ENCODE data around the gene PATE4. TPM values are rescaled to one million over a fixed set of nuclear protein-coding genes. Genes with fewer than 3 reads are reported as not detected.

PATE4 gene
- total RNA-seq = not detected in 3 replicates

- Mint-ChIP-seq H3K27ac (no peak within 1 kb of the TSS), H3K4me3 (no peak within 1 kb of the TSS), H3K27me3 (ENCODE audit: low read depth) (peaks cover 49% of the 10 kb centered on the region), H3K9me3 (peaks cover 5% of the 10 kb centered on the region), H3K4me1 (no peaks in the 10 kb centered on the region), H3K36me3 (no peaks in the 10 kb centered on the region)
- no peak for DNase-seq (ENCODE audit: low spot score in 2 of 2, unreplicated experiment in 2 of 2)
- TF ChIP-seq CTCF (IDR thresholded peaks at IDR 0.05; ENCODE audit: unreplicated experiment) = no peak
Measured at GRCh38 chr11:125833016-125833415, at the start of gene PATE4. Gene PATE4, plus strand, starts transcription at chr11:125833316. Its CDS starts 44 bp downstream, at chr11:125833360.

- DNase-seq (ENCODE audit: low spot score in 2 of 2, unreplicated experiment in 2 of 2) = no peak
- no peaks in the 10 kb centered on the region for H3K36me3 Mint-ChIP-seq
Measured at GRCh38 chr11:125784678-125785077, 48.4 kb upstream of the PATE4 start.

GRCh38 chr11:125787827-125788226 is 45.3 kb upstream of the PATE4 start, which contains the start of gene PATE3:
Gene PATE3, plus strand, starts transcription at chr11:125788127. Its CDS starts 25 bp downstream, at chr11:125788152.
- Mint-ChIP-seq H3K27me3 (ENCODE audit: low read depth) (peaks cover 15% of the 10 kb centered on the region), H3K27ac (no peak within 1 kb of the TSS), H3K4me1 (no peaks in the 10 kb centered on the region), H3K4me3 (no peak within 1 kb of the TSS), H3K36me3 (no peaks in the 10 kb centered on the region), H3K9me3 (peaks cover 5% of the 10 kb centered on the region)
- TF ChIP-seq CTCF (IDR thresholded peaks at IDR 0.05; ENCODE audit: unreplicated experiment) = no peak
- DNase-seq (ENCODE audit: low spot score in 2 of 2, unreplicated experiment in 2 of 2) = no peak

More at GRCh38 chr11:125784678-125785077, 48.4 kb upstream of the PATE4 start:
- H3K27ac Mint-ChIP-seq = no peak overlapping the region
- H3K4me1 Mint-ChIP-seq = no peaks in the 10 kb centered on the region
- H3K27me3 Mint-ChIP-seq (ENCODE audit: low read depth) = peaks cover 31% of the 10 kb centered on the region
- TF ChIP-seq CTCF (IDR thresholded peaks at IDR 0.05; ENCODE audit: unreplicated experiment) = no peak
- H3K9me3 Mint-ChIP-seq = peaks cover 4% of the 10 kb centered on the region
- H3K4me3 Mint-ChIP-seq = no peak overlapping the region

GRCh38 chr11:125790825-125791224 is 42.3 kb upstream of the PATE4 start:
- no peak for TF ChIP-seq CTCF (IDR thresholded peaks at IDR 0.05; ENCODE audit: unreplicated experiment)

GRCh38 chr11:125797641-125798040 is 35.5 kb upstream of the PATE4 start:
- Mint-ChIP-seq H3K36me3 (no peaks in the 10 kb centered on the region), H3K9me3 (peaks cover 85% of the 10 kb centered on the region)

More at GRCh38 chr11:125790825-125791224, 42.3 kb upstream of the PATE4 start:
- Mint-ChIP-seq H3K27ac (no peak overlapping the region), H3K4me3 (no peak overlapping the region), H3K27me3 (ENCODE audit: low read depth) (peaks cover 13% of the 10 kb centered on the region), H3K4me1 (no peaks in the 10 kb centered on the region), H3K36me3 (no peaks in the 10 kb centered on the region), H3K9me3 (peaks cover 31% of the 10 kb centered on the region)
- no peak for DNase-seq (ENCODE audit: low spot score in 2 of 2, unreplicated experiment in 2 of 2)

More at GRCh38 chr11:125797641-125798040, 35.5 kb upstream of the PATE4 start:
- Mint-ChIP-seq H3K27ac (no peak overlapping the region), H3K27me3 (ENCODE audit: low read depth) (no peaks in the 10 kb centered on the region), H3K4me1 (no peaks in the 10 kb centered on the region), H3K4me3 (no peak overlapping the region)
- no peak for TF ChIP-seq CTCF (IDR thresholded peaks at IDR 0.05; ENCODE audit: unreplicated experiment)
- DNase-seq (ENCODE audit: low spot score in 2 of 2, unreplicated experiment in 2 of 2) = no peak
